GM19238 (cell line): Measurements from ENCODE around the gene RNASEH2A.
A peak's percentile ranks its signal among the peaks of the same experiment; 100 is the strongest.

ENCODE experiments used
- DNase-seq: peaks from one replicate; pipeline ENCODE4 v3.0.0; 2011; ENCODE audit warnings: low spot score; ENCODE audit not compliant: insufficient read length

The RNASEH2A gene

GRCh38 chr19:12806242-12807081 is at the start of gene RNASEH2A:
RNASEH2A (plus strand) TSS chr19:12806584; CDS start chr19:12806674, 90 bp downstream.
- peak; percentile 97 for DNase-seq

- DNase-seq, result peak; percentile 78
Measured at GRCh38 chr19:12757544-12758274, 48.7 kb upstream of the RNASEH2A start.

DNA sequence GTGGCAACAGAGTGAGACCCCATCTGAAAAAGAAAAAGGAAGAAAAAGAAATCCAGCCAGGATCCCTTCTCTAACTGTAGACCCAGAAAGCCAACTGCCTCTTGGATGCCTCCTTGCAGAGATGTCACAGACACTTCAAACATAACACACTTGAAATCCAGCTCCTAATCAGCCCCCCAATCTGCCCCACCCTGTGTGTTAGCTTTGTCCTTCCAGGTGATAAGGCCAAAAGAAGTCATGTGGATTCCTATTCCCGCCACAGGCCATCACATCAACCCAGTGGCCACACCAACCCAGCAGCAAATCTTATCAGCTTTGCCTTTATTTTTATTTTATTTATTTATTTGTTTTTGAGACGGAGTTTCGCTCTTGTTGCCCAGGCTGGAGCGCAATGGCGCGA is 46.7 kb upstream of the RNASEH2A start:
- DNase-seq, result no peak

- no peak for DNase-seq
Measured at GRCh38 chr19:12763100-12763499, 43.3 kb upstream of the RNASEH2A start.

DNA sequence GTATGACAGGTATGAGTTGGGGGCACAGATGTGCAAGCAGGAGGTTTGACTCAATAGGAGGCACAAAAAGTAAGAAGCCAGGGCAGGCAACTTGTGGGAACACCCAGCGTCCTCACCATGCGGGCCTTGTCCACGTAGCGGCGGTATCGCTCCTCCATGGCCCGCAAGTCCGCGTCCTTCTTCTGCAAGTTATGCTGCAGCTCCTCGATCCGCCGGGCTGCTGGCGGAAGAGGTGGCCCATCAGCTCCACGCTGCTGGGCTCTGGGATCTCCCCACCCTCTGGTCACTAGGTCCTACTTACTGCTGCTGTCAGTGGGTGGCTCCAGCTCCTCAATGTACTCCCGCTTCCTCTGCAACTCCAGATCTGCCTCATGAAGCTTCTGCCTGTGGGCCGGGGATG is 41.7 kb upstream of the RNASEH2A start:
- DNase-seq, result no peak

DNA sequence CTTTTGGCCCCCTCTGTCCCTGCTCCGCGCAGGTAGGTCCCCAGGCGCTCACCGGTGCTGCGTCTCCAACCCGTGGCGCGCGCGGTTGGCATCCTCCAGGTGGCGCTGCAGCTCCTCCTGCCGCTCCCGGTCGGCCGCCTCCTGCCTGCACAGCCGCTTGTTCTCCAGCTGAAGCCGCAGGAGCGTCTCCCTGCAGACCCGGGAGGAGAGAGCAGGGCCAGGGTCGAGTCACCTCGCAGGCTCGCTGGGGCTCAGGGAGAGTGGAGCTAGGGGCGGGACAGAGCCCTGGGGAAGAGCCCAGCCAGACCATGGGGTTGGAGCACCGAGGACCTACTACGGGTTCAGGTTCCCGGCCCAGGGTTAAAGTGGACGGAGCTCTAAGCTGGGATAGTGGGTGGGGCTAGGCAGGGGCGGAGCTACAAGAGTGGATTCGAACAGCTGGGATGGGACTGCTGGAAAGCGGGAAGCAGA is 40.3 kb upstream of the RNASEH2A start:
- peak; percentile 86 for DNase-seq

- DNase-seq, result no peak
Measured at GRCh38 chr19:12767150-12767549, 39.2 kb upstream of the RNASEH2A start.

DNA sequence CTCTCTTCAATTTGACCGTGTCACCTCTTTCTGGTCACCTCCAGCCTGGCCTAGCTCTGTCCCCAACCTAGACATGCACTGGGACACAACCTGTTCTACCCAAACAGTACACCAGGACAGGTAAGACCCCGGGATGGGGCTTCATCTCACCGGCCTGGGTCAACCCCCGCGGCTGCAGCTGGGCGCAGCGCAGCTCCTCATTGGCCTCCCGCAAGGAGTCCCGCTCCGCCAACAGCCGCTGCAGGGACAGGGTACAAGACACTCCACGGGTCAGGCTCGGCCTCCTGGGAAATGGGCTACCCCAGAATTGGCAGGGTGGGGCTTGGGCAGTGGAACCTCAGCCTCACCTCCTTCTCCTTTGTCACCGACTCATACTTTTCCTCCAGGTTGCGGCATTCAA is 38.7 kb upstream of the RNASEH2A start:
- DNase-seq, result no peak

- no peak for DNase-seq
Measured at GRCh38 chr19:12769689-12770088, 36.7 kb upstream of the RNASEH2A start.

- DNase-seq, result no peak
Measured at GRCh38 chr19:12770922-12771321, 35.5 kb upstream of the RNASEH2A start.

- no peak for DNase-seq
Measured at GRCh38 chr19:12772323-12772722, 34.1 kb upstream of the RNASEH2A start.

DNA sequence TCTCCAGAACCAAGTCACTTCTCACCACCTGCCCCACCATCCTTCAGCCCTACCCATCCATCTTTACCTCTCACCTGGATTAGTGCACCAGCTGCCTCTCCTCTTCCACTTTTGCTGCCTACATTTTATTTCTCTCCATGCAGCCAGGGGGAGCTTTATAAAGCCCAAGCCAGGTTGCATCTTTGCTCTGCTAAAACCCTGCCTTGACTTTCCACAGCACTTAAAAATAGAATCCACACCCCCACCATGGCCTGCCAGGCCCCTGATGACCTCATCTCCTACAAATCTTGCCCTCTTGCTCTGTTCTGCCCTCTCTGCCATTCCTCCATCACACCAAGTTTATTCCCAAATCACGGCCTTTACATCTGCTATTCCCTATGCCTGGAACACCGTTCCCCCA is 32.8 kb upstream of the RNASEH2A start:
- no peak for DNase-seq

- DNase-seq, result no peak
Measured at GRCh38 chr19:12774588-12775555, 31.5 kb upstream of the RNASEH2A start, which contains the start of gene HOOK2. HOOK2 (minus strand) TSS chr19:12775552; CDS start chr19:12775449, 103 bp downstream.

- peak; percentile 83 for DNase-seq
Measured at GRCh38 chr19:12777217-12778016, 29.0 kb upstream of the RNASEH2A start.

- DNase-seq, result no peak
Measured at GRCh38 chr19:12778017-12778904, 28.1 kb upstream of the RNASEH2A start.

DNA sequence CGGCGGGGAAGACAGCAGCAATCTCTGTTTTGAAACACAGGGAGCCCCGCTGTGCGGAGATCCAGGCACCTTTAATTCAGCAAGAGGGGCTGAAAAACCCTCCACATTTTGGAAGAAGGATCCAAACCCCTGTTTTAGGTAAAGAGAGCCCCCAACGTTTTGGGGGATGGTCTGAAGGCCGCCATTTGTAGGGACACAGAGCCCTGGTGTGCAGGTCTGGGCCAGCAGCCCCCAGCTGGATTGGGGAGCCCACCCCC is 27.6 kb upstream of the RNASEH2A start:
- DNase-seq, result no peak

GRCh38 chr19:12779162-12779993 is 27.0 kb upstream of the RNASEH2A start:
- DNase-seq, result no peak

DNA sequence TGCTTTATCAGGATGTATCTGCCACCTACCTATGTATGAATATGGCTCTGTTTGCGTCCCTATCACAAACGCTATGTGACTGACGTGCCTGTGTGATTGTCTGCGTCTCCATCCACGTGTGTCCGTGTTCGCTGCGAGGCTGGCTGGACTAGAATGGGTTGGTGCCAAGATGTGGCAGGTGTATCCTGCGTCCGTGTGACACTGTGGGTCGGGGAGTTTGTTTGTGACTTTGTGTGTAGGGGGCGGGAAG is 24.3 kb upstream of the RNASEH2A start:
- DNase-seq, result no peak
